Measurements from ENCODE around the gene TEKT2. TPM values are rescaled to one million over a fixed set of nuclear protein-coding genes. Genes with fewer than 3 reads are reported as not detected.
A peak's percentile ranks its signal among the peaks of the same experiment; 100 is the strongest.

The TEKT2 gene
- total and polyA plus RNA-seq, 8 donors: 1.3 to 17.6 (median 1.7) TPM

- FAIRE-seq: no peak
- no peak for TF ChIP-seq CTCF (IDR thresholded peaks at IDR 0.05)
- Histone ChIP-seq H3K27ac (no peak overlapping the region), H3K4me1 (no peaks in the 10 kb centered on the region), H3K27me3 (no peaks in the 10 kb centered on the region), H3K36me3 (no peaks in the 10 kb centered on the region), H3K9me3 (no peaks in the 10 kb centered on the region), H3K4me3 (no peak overlapping the region)
- 63 to 74% methylated on average over 10 of the region's 10 CpGs for WGBS, 2 donors
- intact Hi-C loops (cut with DNase I): no loop called here
- ATAC-seq: no peak
- peak in 1 of 6 donors; percentile 1 for DNase-seq
Measured at GRCh38 chr1:36118447-36119204, 34.7 kb downstream of the TEKT2 start.

- intact Hi-C loops (cut with DNase I): no loop called here
- Histone ChIP-seq H3K4me1 (no peaks in the 10 kb centered on the region), H3K27ac (no peak overlapping the region), H3K27me3 (no peaks in the 10 kb centered on the region), H3K9me3 (no peaks in the 10 kb centered on the region), H3K36me3 (no peaks in the 10 kb centered on the region), H3K4me3 (no peak overlapping the region)
- TF ChIP-seq CTCF (IDR thresholded peaks at IDR 0.05): no peak
- DNase-seq (no peak), ATAC-seq (no peak), FAIRE-seq (no peak)
- WGBS, 2 donors: 47 to 56% methylated on average over 9 of the region's 9 CpGs
Measured at GRCh38 chr1:36119456-36119855, 35.6 kb downstream of the TEKT2 start.

- TF ChIP-seq CTCF (IDR thresholded peaks at IDR 0.05): no peak
- H3K4me3 ChIP-seq: no peak overlapping the region
- DNase-seq (no peak), FAIRE-seq (no peak), ATAC-seq (no peak)
- H3K27ac ChIP-seq: no peak overlapping the region
- H3K9me3 ChIP-seq: no peaks in the 10 kb centered on the region
- H3K27me3 ChIP-seq: no peaks in the 10 kb centered on the region
- intact Hi-C loops (cut with DNase I): no loop called here
- WGBS, 2 donors: 80 to 82% methylated on average over 12 of the region's 12 CpGs
- no peaks in the 10 kb centered on the region for H3K36me3 ChIP-seq
- H3K4me1 ChIP-seq: no peaks in the 10 kb centered on the region
Measured at GRCh38 chr1:36122062-36123030, 38.5 kb downstream of the TEKT2 start.

- no peaks in the 10 kb centered on the region for H3K36me3 ChIP-seq
- no peak overlapping the region for H3K27ac ChIP-seq
- 67 to 76% methylated on average over 8 of the region's 8 CpGs for WGBS, 2 donors
- H3K9me3 ChIP-seq: no peaks in the 10 kb centered on the region
- DNase-seq (no peak), ATAC-seq (peak in 2 of 4 donors; percentile 36 to 72), FAIRE-seq (no peak)
- intact Hi-C loops (cut with DNase I): no loop called here
- H3K4me3 ChIP-seq: no peak overlapping the region
- no peaks in the 10 kb centered on the region for H3K27me3 ChIP-seq
- TF ChIP-seq CTCF (IDR thresholded peaks at IDR 0.05): no peak
- no peaks in the 10 kb centered on the region for H3K4me1 ChIP-seq
Measured at GRCh38 chr1:36123356-36123755, 39.5 kb downstream of the TEKT2 start.
